Endothelial cell of umbilical vein (primary cell): ENCODE results near the gene RAMACL. TPM values are rescaled to one million over a fixed set of nuclear protein-coding genes. Genes with fewer than 3 reads are reported as not detected.

Source experiments
- BruUV-seq: library from RNA; stranded (reverse); fragments of 400-500 nt; replicated peaks from 2 replicates; lab custom pipeline; 2021; lab: Mats Ljungman, UMichigan
- CTCF ChIA-PET: fragments of 300-600, 350-600 bp; sonication (Branson Sonifier 250); formaldehyde crosslinking; loops from one replicate; lab custom pipeline; 2021; ENCODE audit warnings: antibody characterized with exemption, inconsistent platforms; lab: Charles Lee
- POLR2A ChIA-PET: fragments of 300-600, 350-600 bp; sonication (Branson Sonifier 250); formaldehyde crosslinking; loops from one replicate; lab custom pipeline; 2021; ENCODE audit warnings: antibody characterized with exemption, inconsistent platforms; lab: Charles Lee
- DNase-seq: peaks from one replicate; pipeline ENCODE4 v3.0.0-alpha.2; 2011; ENCODE audit warnings: low read depth, low spot score
- FAIRE-seq: peaks from 2 replicates; lab custom pipeline; 2011; peaks lifted over from hg19 to GRCh38; lab: Jason Lieb, UNC
- H2AFZ ChIP-seq: 2 replicates; pipeline ENCODE4 v1.6.0; 2012; ENCODE audit warnings: low read depth, low read length, control low read depth, inconsistent platforms
- H3K27ac ChIP-seq: 2 replicates; pipeline ENCODE4 v1.5.1; 2011; ENCODE audit warnings: low read depth, mild to moderate bottlenecking, control low read depth, low read length, moderate library complexity; ENCODE audit not compliant: insufficient read depth
- H3K27me3 ChIP-seq, 2 experiments: 2 replicates each; pipeline versions ENCODE4 v1.6.0 to v1.6.1; 2011; ENCODE audit warnings: low read length in 2 of 2, mixed read lengths in 1 of 2; ENCODE audit not compliant: control insufficient read depth in 2 of 2, insufficient read depth in 2 of 2
- H3K36me3 ChIP-seq, 2 experiments: 2 replicates in 1 of 2; 3 replicates in 1 of 2; pipeline ENCODE4 v1.5.1; 2011; ENCODE audit warnings: low read length in 2 of 2, mild to moderate bottlenecking in 1 of 2, moderate library complexity in 1 of 2; ENCODE audit not compliant: control insufficient read depth in 2 of 2, insufficient read depth in 2 of 2; ENCODE audit errors: extremely low read depth in 1 of 2
- H3K4me1 ChIP-seq: 3 replicates; pipeline ENCODE4 v1.5.1; 2011; ENCODE audit warnings: mild to moderate bottlenecking, low read length; ENCODE audit not compliant: control insufficient read depth, insufficient read depth; ENCODE audit errors: extremely low read depth
- H3K4me2 ChIP-seq: 2 replicates; pipeline ENCODE4 v1.6.1; 2011; ENCODE audit warnings: low read length, control low read depth, mixed read lengths; ENCODE audit not compliant: insufficient read depth
- H3K4me3 ChIP-seq, 3 experiments: fragments of 200-600 bp in 1 of 3; sonication (generic), shearing (Covaris generic) in 1 of 3; replicated peaks in 1 of 3; 2 replicates each; pipeline ENCODE4 v1.5.1; 2011 to 2016; ENCODE audit warnings: control low read depth in 3 of 3, low read length in 3 of 3, mild to moderate bottlenecking in 2 of 3, inconsistent platforms in 1 of 3, low read depth in 1 of 3, moderate library complexity in 1 of 3; ENCODE audit not compliant: insufficient read depth in 1 of 3
- H3K79me2 ChIP-seq: 2 replicates; pipeline ENCODE4 v1.6.0; 2012; ENCODE audit warnings: low read length, inconsistent platforms; ENCODE audit not compliant: control insufficient read depth, insufficient read depth
- H3K9ac ChIP-seq: replicated peaks from 2 replicates; pipeline ENCODE3; 2011; ENCODE audit warnings: low read length, control low read depth; ENCODE audit not compliant: insufficient read depth; ENCODE audit errors: extremely low read depth
- H3K9me1 ChIP-seq: replicated peaks from 3 replicates; pipeline ENCODE4 v1.6.0; 2011; ENCODE audit warnings: mild to moderate bottlenecking, low read length; ENCODE audit not compliant: control insufficient read depth, insufficient read depth; ENCODE audit errors: extremely low read depth
- H3K9me3 ChIP-seq: replicated peaks from 2 replicates; pipeline ENCODE4 v1.5.1; 2012; ENCODE audit warnings: low read length, inconsistent platforms; ENCODE audit not compliant: control insufficient read depth, insufficient read depth
- H4K20me1 ChIP-seq: replicated peaks from 2 replicates; pipeline ENCODE3; 2011; ENCODE audit warnings: mild to moderate bottlenecking, low read length; ENCODE audit not compliant: control insufficient read depth, insufficient read depth; ENCODE audit errors: extremely low read depth
- CTCF ChIP-seq, 2 donors: IDR thresholded peaks; 1 replicate in 1 of 2; 2 replicates in 1 of 2; pipeline ENCODE4 v1.5.1; 2011; ENCODE audit warnings: low read length in 2 of 2, mild to moderate bottlenecking in 2 of 2, moderate library complexity in 2 of 2, control low read depth in 1 of 2, inconsistent platforms in 1 of 2, low read depth in 1 of 2; ENCODE audit not compliant: insufficient read depth in 1 of 2; ENCODE audit errors: extremely low read depth in 1 of 2
- EZH2 ChIP-seq: IDR thresholded peaks from 2 replicates; pipeline ENCODE4 v1.6.1; 2012; ENCODE audit warnings: borderline replicate concordance, low read depth, mild to moderate bottlenecking, moderate library complexity, low read length, inconsistent platforms; ENCODE audit not compliant: severe bottlenecking
- FOS ChIP-seq: IDR thresholded peaks from 2 replicates; pipeline ENCODE4 v1.6.1; 2011; ENCODE audit warnings: mild to moderate bottlenecking, low read length, moderate library complexity, borderline replicate concordance; ENCODE audit not compliant: insufficient read depth
- GATA2 ChIP-seq: IDR thresholded peaks from 2 replicates; pipeline ENCODE4 v1.7.0; 2011; ENCODE audit warnings: low read depth, mild to moderate bottlenecking, moderate library complexity, mixed read lengths, low read length; ENCODE audit not compliant: insufficient read length, insufficient read depth
- JUN ChIP-seq: IDR thresholded peaks from 2 replicates; pipeline ENCODE4 v1.6.1; 2011; ENCODE audit warnings: borderline replicate concordance, low read depth; ENCODE audit not compliant: insufficient read length, insufficient read depth
- MAX ChIP-seq: IDR thresholded peaks from 2 replicates; pipeline ENCODE4 v1.6.1; 2011; ENCODE audit not compliant: insufficient read depth, insufficient read length
- MYC ChIP-seq: IDR thresholded peaks from one replicate; pipeline ENCODE4 v1.6.1; 2011; ENCODE audit warnings: mild to moderate bottlenecking, low read depth, low read length
- POLR2A ChIP-seq: IDR thresholded peaks from 2 replicates; pipeline ENCODE4 v1.6.1; 2012; ENCODE audit warnings: low read depth, mild to moderate bottlenecking, control low read depth, low read length
- POLR2AphosphoS5 ChIP-seq: IDR thresholded peaks from 2 replicates; pipeline ENCODE4 v1.6.1; 2012; ENCODE audit warnings: low read depth, mild to moderate bottlenecking, control low read depth, low read length, moderate library complexity; ENCODE audit not compliant: insufficient read depth
- dilution Hi-C: fragments of 300-500 bp; cut with MboI; formaldehyde crosslinking; loops from one replicate; pipeline ENCODE4 v1.15.0; 2019; ENCODE audit warnings: low sequenced_read_pairs; ENCODE audit not compliant: extremely low pct_ligation_motif_present
- intact Hi-C: fragments of 100-400 bp; cut with micrococcal nuclease; formaldehyde crosslinking; loops from one replicate; pipeline ENCODE4 v1.10.0; 2022
- polyA plus RNA-seq, 4 experiments: library from polyadenylated mRNA; depleted of rRNA in 3 of 4; stranded (reverse) in 3 of 4; unstranded in 1 of 4; fragments of >200 nt; gene quantifications; 2 replicates each; pipeline versions ENCODE4 v1.2.1 to v1.2.3, GENCODE V29; 2011 to 2012; ENCODE audit warnings: missing spikeins in 1 of 4
- total RNA-seq: library from RNA; stranded (reverse); gene quantifications from 2 replicates; pipeline ENCODE4 v1.2.3, GENCODE V29; 2021

RAMACL gene
- total and polyA plus RNA-seq, 2 donors (not counting 3 experiments of a cell fraction or from before 2014, with no cell fraction given): 0.17 to 5.3 TPM

GRCh38 chr6:166580076-166581050, 6.1 kb downstream of the RAMACL start:
- Histone ChIP-seq H3K9me1 (no peaks in the 10 kb centered on the region), H3K79me2 (no peaks in the 10 kb centered on the region), H2AFZ (no peak overlapping the region), H3K4me3 (no peak overlapping the region), H3K4me1 (peaks cover 7% of the 10 kb centered on the region), H4K20me1 (no peaks in the 10 kb centered on the region), H3K27me3 (no peaks in the 10 kb centered on the region), H3K36me3 (no peaks in the 10 kb centered on the region), H3K4me2 (no peak overlapping the region), H3K9me3 (no peaks in the 10 kb centered on the region), H3K27ac (no peak overlapping the region), H3K9ac (no peak overlapping the region)
- no TSS peak for BruUV-seq
- DNase-seq (no peak), FAIRE-seq (no peak)
- intact Hi-C loops (no loop called here), dilution Hi-C loops (no loop called here)
- no peak for TF ChIP-seq FOS
- no peak for TF ChIP-seq GATA2
- TF ChIP-seq MAX: no peak
- no peak for TF ChIP-seq EZH2
- no peak for TF ChIP-seq CTCF (IDR thresholded peaks at IDR 0.05; ENCODE audit: extremely low read depth in 1 of 2, insufficient read depth in 1 of 2, low read depth in 1 of 2, low read length in 2 of 2)
- no peak for TF ChIP-seq MYC
- TF ChIP-seq POLR2AphosphoS5: no peak
- no peak for TF ChIP-seq JUN
- no peak for TF ChIP-seq POLR2A
- POLR2A ChIA-PET: no interaction called here
- CTCF ChIA-PET: no interaction called here
